Liver (tissue), 9 donors: ENCODE results near the gene ZRANB1. TPM values are rescaled to one million over a fixed set of nuclear protein-coding genes. Genes with fewer than 3 reads are reported as not detected.

Source experiments
- DNase-seq: peaks from one replicate; pipeline ENCODE4 v3.0.0-alpha.2; 2017; ENCODE audit warnings: low spot score
- H3K27ac ChIP-seq, 2 donors: one replicate each; pipeline ENCODE4 v1.7.0; 2013; ENCODE audit warnings: inconsistent platforms in 2 of 2, low read length in 2 of 2, control low read depth in 1 of 2, low read depth in 1 of 2, mild to moderate bottlenecking in 1 of 2
- H3K27me3 ChIP-seq, 4 donors: one replicate each; pipeline versions ENCODE4 v1.6.1 to v1.7.0; 2013; ENCODE audit warnings: low read length in 3 of 4, inconsistent platforms in 1 of 4, mild to moderate bottlenecking in 1 of 4, moderate library complexity in 1 of 4; ENCODE audit not compliant: control insufficient read depth in 4 of 4, insufficient read depth in 4 of 4
- H3K36me3 ChIP-seq, 4 donors: one replicate each; pipeline versions ENCODE4 v1.6.1 to v1.7.0; 2013; ENCODE audit warnings: low read length in 3 of 4, mild to moderate bottlenecking in 3 of 4, low read depth in 1 of 4, moderate library complexity in 1 of 4; ENCODE audit not compliant: control insufficient read depth in 4 of 4, insufficient read depth in 3 of 4
- H3K4me1 ChIP-seq, 4 donors: one replicate each; pipeline versions ENCODE4 v1.6.1 to v1.7.0; 2013; ENCODE audit warnings: low read length in 3 of 4, mild to moderate bottlenecking in 3 of 4, moderate library complexity in 1 of 4; ENCODE audit not compliant: control insufficient read depth in 4 of 4, insufficient read depth in 4 of 4
- H3K4me3 ChIP-seq, 3 donors: one replicate each; pipeline versions ENCODE4 v1.6.1 to v1.7.0; 2013; ENCODE audit warnings: low read length in 3 of 3, control low read depth in 1 of 3, low read depth in 1 of 3, mild to moderate bottlenecking in 1 of 3
- H3K9ac ChIP-seq, 2 donors: one replicate each; pipeline ENCODE4 v1.7.0; 2013; ENCODE audit warnings: low read length in 2 of 2, mild to moderate bottlenecking in 2 of 2, moderate library complexity in 2 of 2, control low read depth in 1 of 2, low read depth in 1 of 2
- H3K9me3 ChIP-seq, 4 donors: one replicate each; pipeline versions ENCODE4 v1.6.1 to v1.7.0; 2013; ENCODE audit warnings: low read length in 3 of 4; ENCODE audit not compliant: control insufficient read depth in 4 of 4
- ATF3 ChIP-seq: IDR thresholded peaks from 2 replicates; pipeline ENCODE4 v1.6.1; 2016; ENCODE audit warnings: antibody characterized with exemption
- CTCF ChIP-seq: fragments of 150-350 bp; IDR thresholded peaks from 2 replicates; pipeline ENCODE4 v1.5.1; 2017; ENCODE audit warnings: improper control_type of control experiment, low read depth, low read length; ENCODE audit not compliant: missing input control
- EGR1 ChIP-seq, 2 donors: IDR thresholded peaks; 2 replicates each; pipeline ENCODE4 v1.6.1; 2016 to 2018; ENCODE audit warnings: antibody characterized with exemption in 2 of 2, low read depth in 2 of 2
- FOXA1 ChIP-seq: IDR thresholded peaks from 2 replicates; pipeline ENCODE4 v1.6.1; 2016; ENCODE audit warnings: antibody characterized with exemption
- FOXA2 ChIP-seq: IDR thresholded peaks from 2 replicates; pipeline ENCODE4 v1.6.1; 2016; ENCODE audit warnings: antibody characterized with exemption
- GABPA ChIP-seq, 2 donors: IDR thresholded peaks in 1 of 2; conservative IDR thresholded peaks in 1 of 2; 2 replicates each; pipeline ENCODE4 v1.6.1; 2016; ENCODE audit warnings: antibody characterized with exemption in 2 of 2, mild to moderate bottlenecking in 1 of 2, moderate library complexity in 1 of 2
- HNF4A ChIP-seq, 2 donors: conservative IDR thresholded peaks; 2 replicates each; pipeline ENCODE4 v1.6.1; 2016; ENCODE audit warnings: antibody characterized with exemption in 2 of 2, mild to moderate bottlenecking in 2 of 2
- HNF4G ChIP-seq: IDR thresholded peaks from 2 replicates; pipeline ENCODE4 v1.6.1; 2016; ENCODE audit warnings: antibody characterized with exemption
- JUND ChIP-seq, 2 donors: IDR thresholded peaks; 2 replicates each; pipeline ENCODE4 v1.6.1; 2016; ENCODE audit warnings: antibody characterized with exemption in 2 of 2
- MAX ChIP-seq: IDR thresholded peaks from 2 replicates; pipeline ENCODE4 v1.6.1; 2016; ENCODE audit warnings: antibody characterized with exemption
- NR2F2 ChIP-seq: IDR thresholded peaks from 2 replicates; pipeline ENCODE4 v1.6.1; 2016; ENCODE audit warnings: antibody characterized with exemption
- RAD21 ChIP-seq, 2 donors: IDR thresholded peaks; 2 replicates each; pipeline ENCODE4 v1.6.1; 2016; ENCODE audit warnings: antibody characterized with exemption in 2 of 2, mild to moderate bottlenecking in 2 of 2
- REST ChIP-seq: IDR thresholded peaks from 2 replicates; pipeline ENCODE4 v1.6.1; 2016; ENCODE audit warnings: antibody characterized with exemption, mild to moderate bottlenecking
- RXRA ChIP-seq, 2 donors: IDR thresholded peaks; 2 replicates each; pipeline ENCODE4 v1.6.1; 2017 to 2018; ENCODE audit warnings: antibody characterized with exemption in 2 of 2, mild to moderate bottlenecking in 1 of 2
- SP1 ChIP-seq: IDR thresholded peaks from 2 replicates; pipeline ENCODE4 v1.6.1; 2018; ENCODE audit warnings: antibody characterized with exemption, mild to moderate bottlenecking
- TAF1 ChIP-seq: conservative IDR thresholded peaks from 2 replicates; pipeline ENCODE4 v1.6.1; 2016; ENCODE audit warnings: antibody characterized with exemption, mild to moderate bottlenecking
- YY1 ChIP-seq: IDR thresholded peaks from 2 replicates; pipeline ENCODE4 v1.6.1; 2016; ENCODE audit warnings: antibody characterized with exemption, mild to moderate bottlenecking
- ZBTB33 ChIP-seq: IDR thresholded peaks from 2 replicates; pipeline ENCODE4 v1.6.1; 2016; ENCODE audit warnings: antibody characterized with exemption
- WGBS: extraction: QIAGEN DNeasy Blood & Tissue Kit; methylation state at CpG from one replicate; pipeline ENCODE4 v1.1.7; 2013; 5-methylcytosine and 5-hydroxymethylcytosine counted together
- polyA plus RNA-seq, 2 donors: library from polyadenylated mRNA; stranded (reverse) in 1 of 2; unstranded in 1 of 2; fragments of 200-250 nt in 1 of 2; fragments of >200 nt in 1 of 2; fragmentation: Nextera tagmentation in 1 of 2; extraction: Ambion mirVana in 1 of 2; gene quantifications; one replicate each; pipeline versions ENCODE4 v1.2.1 to v1.2.3, GENCODE V29; 2013 to 2015
- total RNA-seq, 2 donors: library from RNA; depleted of rRNA; stranded (reverse); fragments of >200 nt; gene quantifications; one replicate each; pipeline ENCODE4 v1.2.3, GENCODE V29; 2014
- donor health status: healthy.
- donor health status: healthy.
- donor health status: healthy.
- donor health status: healthy.
- donor health status: healthy.

ZRANB1 gene
- total and polyA plus RNA-seq, 4 donors: 6.2 to 32.5 (median 14.4) TPM

GRCh38 chr10:124978376-124978725 is 36.4 kb downstream of the ZRANB1 start:
- H3K27me3 ChIP-seq: no peaks in the 10 kb centered on the region
- H3K27ac ChIP-seq: no peak overlapping the region
- WGBS: 82% methylated on average over 5 of the region's 5 CpGs
- no peaks in the 10 kb centered on the region for H3K9me3 ChIP-seq
- H3K4me1 ChIP-seq: peaks cover 0 to 11% (median 8%) of the 10 kb centered on the region in 4 donors
- DNase-seq: no peak
- TF ChIP-seq RXRA (IDR thresholded peaks at IDR 0.05): no peak
- TF ChIP-seq JUND (IDR thresholded peaks at IDR 0.05): no peak
- TF ChIP-seq ZBTB33: no peak
- TF ChIP-seq TAF1: no peak
- TF ChIP-seq FOXA1: no peak
- no peak for TF ChIP-seq EGR1 (IDR thresholded peaks at IDR 0.05; ENCODE audit: low read depth in 2 of 2)
- TF ChIP-seq YY1: no peak
- no peak for TF ChIP-seq GABPA (IDR thresholded peaks at IDR 0.05 in 1 of 2, conservative IDR thresholded peaks at IDR 0.05 in 1 of 2)
- TF ChIP-seq CTCF: no peak
- TF ChIP-seq NR2F2: no peak
- TF ChIP-seq REST: no peak
- no peak for TF ChIP-seq HNF4G
- no peak for TF ChIP-seq ATF3
- no peak for TF ChIP-seq SP1
- TF ChIP-seq FOXA2: no peak
- TF ChIP-seq RAD21 (IDR thresholded peaks at IDR 0.05): no peak
- TF ChIP-seq MAX: no peak
- no peak for TF ChIP-seq HNF4A (conservative IDR thresholded peaks at IDR 0.05)
- H3K36me3 ChIP-seq: peaks cover 5 to 32% (median 15%) of the 10 kb centered on the region in 4 donors
- no peak overlapping the region for H3K9ac ChIP-seq
- no peak overlapping the region for H3K4me3 ChIP-seq
